Heart left ventricle (tissue), 16 donors: ENCODE data around the gene IPCEF1. TPM values are rescaled to one million over a fixed set of nuclear protein-coding genes. Genes with fewer than 3 reads are reported as not detected.
"Not testable (repeated sequence)": the region's sequence is repeated elsewhere in the genome, so short reads cannot be mapped to it uniquely, and the experiment has no call there.

Experiments
- ATAC-seq, 4 donors: fragments of 200-7000 bp; cut with Tn5 transposase; one replicate each; pipeline ENCODE4 v1.9.1; 2020 to 2022; ENCODE audit warnings: moderate library complexity in 4 of 4, mild to moderate bottlenecking in 3 of 4, moderate number of reproducible peaks in 1 of 4
- DNase-seq, 5 donors: peaks; one replicate each; pipeline ENCODE4 v3.0.0-alpha.2; 2020
- H3K27ac ChIP-seq, 12 donors: fragments of 200-600 bp; sonication (generic) in 4 of 12; one replicate each; pipeline versions ENCODE4 v1.5.0 to v1.8.0; 2016 to 2022; ENCODE audit warnings: mild to moderate bottlenecking in 2 of 12
- H3K27me3 ChIP-seq, 9 donors: fragments of 200-600 bp; sonication (generic) in 2 of 9; one replicate each; pipeline versions ENCODE4 v1.5.1 to v1.8.0; 2016 to 2022; ENCODE audit warnings: mild to moderate bottlenecking in 3 of 9
- H3K36me3 ChIP-seq, 9 donors: fragments of 200-600 bp; sonication (generic) in 2 of 9; one replicate each; pipeline versions ENCODE4 v1.5.0 to v1.8.0; 2018 to 2022; ENCODE audit warnings: mild to moderate bottlenecking in 2 of 9
- H3K4me1 ChIP-seq, 12 donors: fragments of 200-600 bp; sonication (generic) in 4 of 12; one replicate each; pipeline versions ENCODE4 v1.5.0 to v1.8.0; 2016 to 2022; ENCODE audit warnings: mild to moderate bottlenecking in 3 of 12
- H3K4me3 ChIP-seq, 12 donors: fragments of 200-600 bp; sonication (generic) in 4 of 12; one replicate each; pipeline versions ENCODE4 v1.5.0 to v1.8.0; 2017 to 2022; ENCODE audit warnings: mild to moderate bottlenecking in 9 of 12, moderate library complexity in 4 of 12
- H3K9me3 ChIP-seq, 12 donors: fragments of 200-600 bp; sonication (generic) in 4 of 12; one replicate each; pipeline versions ENCODE4 v1.5.0 to v1.8.0; 2016 to 2022; ENCODE audit warnings: mild to moderate bottlenecking in 1 of 12
- CTCF ChIP-seq, 12 donors: fragments of 200-600 bp; sonication (generic) in 4 of 12; IDR thresholded peaks; one replicate each; pipeline versions ENCODE4 v1.5.0 to v1.8.0; 2018 to 2022; ENCODE audit warnings: antibody characterized with exemption in 12 of 12, mild to moderate bottlenecking in 5 of 12
- POLR2A ChIP-seq, 2 donors: fragments of 450-650 bp; IDR thresholded peaks; one replicate each; pipeline ENCODE4 v1.6.1; 2017; ENCODE audit warnings: antibody characterized with exemption in 2 of 2, mild to moderate bottlenecking in 2 of 2, moderate library complexity in 2 of 2
- WGBS, 4 donors: extraction: QIAGEN DNeasy Blood & Tissue Kit in 2 of 4; methylation state at CpG; one replicate each; pipeline versions ENCODE4 v1.1.5 to v1.1.7; 2013 to 2018; 5-methylcytosine and 5-hydroxymethylcytosine counted together
- intact Hi-C, 10 donors: fragments of 100-400 bp; cut with DNase I; formaldehyde crosslinking; loops; one replicate each; pipeline versions ENCODE4 v1.11.1 to v1.14.2; 2022
- polyA plus RNA-seq, 2 donors: library from polyadenylated mRNA; stranded (reverse); fragments of 200-250 nt; gene quantifications; one replicate each; pipeline ENCODE4 v1.2.3, GENCODE V29; 2013
- total RNA-seq, 9 donors: library from RNA; depleted of rRNA in 2 of 9; stranded (reverse); fragments of >200 nt in 2 of 9; fragmentation: NEBNext Ultra II Directional in 3 of 9; extraction: Animal tissue kit (Norgen Biotek cat#: 25700) in 3 of 9; gene quantifications; one replicate each; pipeline versions ENCODE4 v1.1.0 to v1.2.4, GENCODE V29; 2016 to 2023
- donor health status: ischemic (EF 13 %, LVEDD 7.1; RV severe dilation, severe dysfunction).
- donor health status: healthy with polysubstance abuse.
- donor health status: DM: no; HTN: yes; CAD: no.
- donor health status: DM: no; HTN: no; CAD: no.
- donor health status: ischemic (EF 25% LVEDD 6.9; RV normal size, moderate dysfunction).
- donor health status: ischemic (EF 25% LVEDD 5.7; RV mildly dilated, moderate dysfunction).
- donor health status: healthy.
- donor health status: DM: yes; HTN: yes; CAD: no.
- donor health status: ischemic (EF 35%, LVEDD 5.7; RV mildly dilated, moderate dysfunction).
- donor health status: nonischemic (EF 11% LVEDD 7.7; RV severe dilation, severe dysfunction).
- donor health status: DM: yes; HTN: yes; CAD: no.
- donor health status: PGD.
- donor health status: ischemic (EF 29% LVEDD 5.4; RV normal size, mild dysfunction).
- donor health status: nonischemic (EF 23%, LVEDD 6.1; RV moderate dilation, normal function).

Gene IPCEF1
- total and polyA plus RNA-seq, 11 donors, result 0.10 to 4.1 (median 0.35) TPM

GRCh38 chr6:154202339-154202738 is 154.3 kb downstream of the IPCEF1 start:
- no peaks in the 10 kb centered on the region for H3K36me3 ChIP-seq
- peak overlapping the region in 1 of 12 donors; percentile 61 for H3K27ac ChIP-seq
- no peak overlapping the region for H3K4me3 ChIP-seq
- no peaks in the 10 kb centered on the region for H3K9me3 ChIP-seq
- TF ChIP-seq CTCF (IDR thresholded peaks at IDR 0.05), result no peak
- no peak for TF ChIP-seq POLR2A (IDR thresholded peaks at IDR 0.05)
- intact Hi-C loops, result no loop called here
- WGBS, 4 donors, result 58 to 69% (median 64%) methylated on average over 3 of the region's 3 CpGs
- DNase-seq, result no peak
- H3K27me3 ChIP-seq, result no peaks in the 10 kb centered on the region
- peaks cover 0 to 25% (median 0%) of the 10 kb centered on the region in 12 donors for H3K4me1 ChIP-seq
- ATAC-seq, result peak in 2 of 4 donors; percentile 33 to 49

GRCh38 chr6:154201688-154202087 is 154.9 kb downstream of the IPCEF1 start:
- H3K36me3 ChIP-seq, ATAC-seq, H3K27me3 ChIP-seq, H3K4me3 ChIP-seq, intact Hi-C loops, H3K9me3 ChIP-seq: not testable (repeated sequence)
- peak in 1 of 5 donors; percentile 32 for DNase-seq
- Histone ChIP-seq H3K4me1 (peaks cover 0 to 31% (median 0%) of the 10 kb centered on the region in 12 donors), H3K27ac (peak overlapping the region in 1 of 12 donors; percentile 61)
- WGBS, 4 donors, result 90 to 96% (median 92%) methylated on average over 4 of the region's 4 CpGs

GRCh38 chr6:154197196-154197860 is 159.3 kb downstream of the IPCEF1 start:
- DNase-seq, result no peak
- intact Hi-C loops, result no loop called here
- no peak for ATAC-seq

GRCh38 chr6:154196333-154196885 is 160.2 kb downstream of the IPCEF1 start:
- intact Hi-C loops, result no loop called here
- Histone ChIP-seq H3K36me3 (no peaks in the 10 kb centered on the region), H3K27ac (peak overlapping the region in 1 of 12 donors; percentile 78), H3K4me3 (no peak overlapping the region), H3K27me3 (no peaks in the 10 kb centered on the region), H3K4me1 (peaks cover 0 to 23% (median 0%) of the 10 kb centered on the region in 12 donors), H3K9me3 (no peaks in the 10 kb centered on the region)
- WGBS, 4 donors, result 89 to 90% (median 89%) methylated on average over 1 of the region's 1 CpG
- ATAC-seq (no peak), DNase-seq (no peak)
- TF ChIP-seq CTCF (IDR thresholded peaks at IDR 0.05), result no peak
- TF ChIP-seq POLR2A (IDR thresholded peaks at IDR 0.05), result no peak

More at GRCh38 chr6:154197196-154197860, 159.3 kb downstream of the IPCEF1 start:
- Histone ChIP-seq H3K4me3 (no peak overlapping the region), H3K9me3 (no peaks in the 10 kb centered on the region), H3K27ac (peak overlapping the region in 1 of 12 donors; percentile 78), H3K36me3 (no peaks in the 10 kb centered on the region), H3K27me3 (no peaks in the 10 kb centered on the region), H3K4me1 (peaks cover 0 to 27% (median 0%) of the 10 kb centered on the region in 12 donors)
- no peak for TF ChIP-seq CTCF (IDR thresholded peaks at IDR 0.05)
- no peak for TF ChIP-seq POLR2A (IDR thresholded peaks at IDR 0.05)
